SK-N-SH (cell line): ENCODE measurements around the gene DDX19B.
"Not testable (repeated sequence)": the region's sequence is repeated elsewhere in the genome, so short reads cannot be mapped to it uniquely, and the experiment has no call there.

Experiments
- EP300 ChIP-seq, 2 experiments: IDR thresholded peaks; 2 replicates each; pipeline versions ENCODE4 v1.4.0 to v1.6.1; 2012; ENCODE audit warnings: borderline replicate concordance in 1 of 2, low read depth in 1 of 2, low read length in 1 of 2
- MXI1 ChIP-seq: IDR thresholded peaks from 2 replicates; pipeline ENCODE4 v1.6.1; 2012; ENCODE audit warnings: mild to moderate bottlenecking, low read depth, low read length, improper control_type of control experiment
- POLR2AphosphoS5 ChIP-seq: IDR thresholded peaks from 2 replicates; pipeline ENCODE4 v1.6.1; 2012; ENCODE audit warnings: low read depth, low read length
- TAF1 ChIP-seq: IDR thresholded peaks from 2 replicates; pipeline ENCODE4 v1.6.1; 2012; ENCODE audit warnings: low read depth, mild to moderate bottlenecking, low read length, moderate library complexity, borderline replicate concordance
- TF ChIP-seq, protein P1 (sequence below): fragments of 200-600 bp; sonication (generic); IDR thresholded peaks from 2 replicates; pipeline ENCODE4 v1.6.1; 2017; ENCODE audit warnings: antibody characterized with exemption, mild to moderate bottlenecking, moderate library complexity

DNA sequence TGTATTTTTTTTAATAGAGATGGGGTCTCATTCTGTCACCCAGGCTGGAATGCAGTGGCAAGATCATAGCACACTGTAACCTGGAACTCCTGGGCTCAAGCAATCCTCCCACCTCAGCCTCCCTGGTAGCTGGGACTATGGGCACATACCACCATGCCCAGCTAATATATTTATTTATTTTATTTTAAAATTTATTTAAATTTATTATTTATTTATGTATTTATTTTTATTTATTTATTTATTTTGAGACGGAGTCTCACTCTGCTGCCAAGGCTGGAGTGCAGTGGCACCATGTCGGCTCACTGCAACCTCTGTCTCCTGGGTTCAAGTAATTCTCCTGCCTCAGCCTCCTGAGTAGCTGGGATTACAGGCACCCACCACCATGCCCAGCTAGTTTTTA is 8.7 kb downstream of the DDX19B start:
- not testable (repeated sequence) for TF ChIP-seq MXI1; EP300 (IDR thresholded peaks at IDR 0.05; ENCODE audit: borderline replicate concordance in 1 of 2, low read depth in 1 of 2, low read length in 1 of 2); POLR2AphosphoS5; TAF1
- TF ChIP-seq, protein P1, sequence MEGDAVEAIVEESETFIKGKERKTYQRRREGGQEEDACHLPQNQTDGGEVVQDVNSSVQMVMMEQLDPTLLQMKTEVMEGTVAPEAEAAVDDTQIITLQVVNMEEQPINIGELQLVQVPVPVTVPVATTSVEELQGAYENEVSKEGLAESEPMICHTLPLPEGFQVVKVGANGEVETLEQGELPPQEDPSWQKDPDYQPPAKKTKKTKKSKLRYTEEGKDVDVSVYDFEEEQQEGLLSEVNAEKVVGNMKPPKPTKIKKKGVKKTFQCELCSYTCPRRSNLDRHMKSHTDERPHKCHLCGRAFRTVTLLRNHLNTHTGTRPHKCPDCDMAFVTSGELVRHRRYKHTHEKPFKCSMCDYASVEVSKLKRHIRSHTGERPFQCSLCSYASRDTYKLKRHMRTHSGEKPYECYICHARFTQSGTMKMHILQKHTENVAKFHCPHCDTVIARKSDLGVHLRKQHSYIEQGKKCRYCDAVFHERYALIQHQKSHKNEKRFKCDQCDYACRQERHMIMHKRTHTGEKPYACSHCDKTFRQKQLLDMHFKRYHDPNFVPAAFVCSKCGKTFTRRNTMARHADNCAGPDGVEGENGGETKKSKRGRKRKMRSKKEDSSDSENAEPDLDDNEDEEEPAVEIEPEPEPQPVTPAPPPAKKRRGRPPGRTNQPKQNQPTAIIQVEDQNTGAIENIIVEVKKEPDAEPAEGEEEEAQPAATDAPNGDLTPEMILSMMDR, result not testable (repeated sequence)
